Prostate gland (tissue), 2 donors: ENCODE data around the gene MPP1.

Source experiments
- POLR2A ChIP-seq: fragments of 450-650 bp; IDR thresholded peaks from one replicate; pipeline ENCODE4 v1.6.1; 2016; ENCODE audit warnings: antibody characterized with exemption, mild to moderate bottlenecking
- POLR2AphosphoS5 ChIP-seq: sonication (generic); formaldehyde crosslinking; IDR thresholded peaks from one replicate; pipeline ENCODE4 v1.6.1; 2017; ENCODE audit warnings: antibody characterized with exemption
- TF ChIP-seq, protein P1 (sequence below), 4 experiments: fragments of 200-600 bp in 2 of 4; fragments of 450-650 bp in 2 of 4; sonication (generic) in 2 of 4; IDR thresholded peaks; 1 replicate in 3 of 4; 2 replicates in 1 of 4; pipeline ENCODE4 v1.5.1; 2016 to 2019; ENCODE audit warnings: antibody characterized with exemption in 4 of 4, mild to moderate bottlenecking in 2 of 4, moderate library complexity in 2 of 4

DNA sequence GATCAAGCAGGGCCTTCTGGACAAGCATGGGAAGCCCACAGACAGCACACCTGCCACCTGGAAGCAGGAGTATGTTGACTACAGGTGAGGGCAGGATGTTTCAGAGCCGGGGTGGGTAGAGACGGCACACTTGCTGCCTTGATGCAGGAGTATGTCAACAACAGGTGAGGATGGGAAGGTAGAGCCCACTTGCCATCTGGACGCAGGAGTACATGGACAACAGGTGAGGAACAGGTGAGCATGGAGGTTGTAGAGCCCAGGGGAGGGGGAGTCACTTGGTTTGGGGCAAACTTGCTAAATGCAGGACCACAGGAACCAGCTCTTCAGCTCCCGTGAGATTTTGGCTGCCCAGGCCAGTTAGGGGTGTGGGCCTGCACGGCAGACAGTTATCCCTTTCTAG lies 30.7 kb downstream of the MPP1 start:
- TF ChIP-seq, protein P1, sequence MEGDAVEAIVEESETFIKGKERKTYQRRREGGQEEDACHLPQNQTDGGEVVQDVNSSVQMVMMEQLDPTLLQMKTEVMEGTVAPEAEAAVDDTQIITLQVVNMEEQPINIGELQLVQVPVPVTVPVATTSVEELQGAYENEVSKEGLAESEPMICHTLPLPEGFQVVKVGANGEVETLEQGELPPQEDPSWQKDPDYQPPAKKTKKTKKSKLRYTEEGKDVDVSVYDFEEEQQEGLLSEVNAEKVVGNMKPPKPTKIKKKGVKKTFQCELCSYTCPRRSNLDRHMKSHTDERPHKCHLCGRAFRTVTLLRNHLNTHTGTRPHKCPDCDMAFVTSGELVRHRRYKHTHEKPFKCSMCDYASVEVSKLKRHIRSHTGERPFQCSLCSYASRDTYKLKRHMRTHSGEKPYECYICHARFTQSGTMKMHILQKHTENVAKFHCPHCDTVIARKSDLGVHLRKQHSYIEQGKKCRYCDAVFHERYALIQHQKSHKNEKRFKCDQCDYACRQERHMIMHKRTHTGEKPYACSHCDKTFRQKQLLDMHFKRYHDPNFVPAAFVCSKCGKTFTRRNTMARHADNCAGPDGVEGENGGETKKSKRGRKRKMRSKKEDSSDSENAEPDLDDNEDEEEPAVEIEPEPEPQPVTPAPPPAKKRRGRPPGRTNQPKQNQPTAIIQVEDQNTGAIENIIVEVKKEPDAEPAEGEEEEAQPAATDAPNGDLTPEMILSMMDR (IDR thresholded peaks at IDR 0.05): no peak
- TF ChIP-seq POLR2A (no peak), POLR2AphosphoS5 (no peak)
